Measurements from ENCODE around the gene DNAJA3. TPM values are rescaled to one million over a fixed set of nuclear protein-coding genes. Genes with fewer than 3 reads are reported as not detected.

The DNAJA3 gene
- total and polyA plus RNA-seq, 9 of the 15 experiments (the other 6 are each of a cell fraction or from before 2014, with no cell fraction given) = 8.1 to 105 (median 79.0) TPM

- peaks cover 22% of the 10 kb centered on the region for H3K79me2 ChIP-seq (ENCODE audit: control insufficient read depth, insufficient read depth, low read length)
- intact Hi-C loops (cut with micrococcal nuclease) = loop anchor here (10.0 kb wide), 1 partner anchor 535 kb away; the partner anchor contains the start of gene SEC14L5
- no TSS peak for BruUV-seq (replicated peaks)
- TF ChIP-seq JUNB (CRISPR knock-in tag; conservative IDR thresholded peaks at IDR 0.05) (no peak), SMARCC2 (IDR thresholded peaks at IDR 0.05; ENCODE audit: low read depth) (no peak), LEF1 (IDR thresholded peaks at IDR 0.05) (no peak), CUX1 (CRISPR knock-in tag; IDR thresholded peaks at IDR 0.05) (no peak), ZNF384 (IDR thresholded peaks at IDR 0.05; ENCODE audit: low read depth, low read length) (no peak), RAD51 (IDR thresholded peaks at IDR 0.05; ENCODE audit: borderline replicate concordance, low read depth) (peak; percentile 49; the same call in 1 of the 2 replicates), ETV5 (CRISPR knock-in tag; IDR thresholded peaks at IDR 0.05; ENCODE audit: low read depth) (no peak)
Observed at GRCh38 chr16:4419402-4419959, 6.2 kb upstream of the DNAJA3 start.

More at GRCh38 chr16:4419402-4419959, 6.2 kb upstream of the DNAJA3 start:
- H3K4me1 ChIP-seq (replicated peaks in 1 of 2; ENCODE audit: control insufficient read depth in 2 of 2, insufficient read depth in 2 of 2, low read length in 2 of 2) = peaks cover 17 to 35% of the 10 kb centered on the region in 2 experiments; a peak in 4 of 5 replicates
- 36% methylated on average over 7 of the region's 7 CpGs for WGBS (ENCODE audit: insufficient coverage, low coverage, missing lambda C conversion rate)
- in situ Hi-C loops (cut with MboI) = no loop called here
- no peaks in the 10 kb centered on the region for H3K9me3 ChIP-seq (replicated peaks; ENCODE audit: control insufficient read depth, insufficient read depth, low read depth, low read length)
- H3K27me3 ChIP-seq (ENCODE audit: control insufficient read depth in 2 of 2, insufficient read depth in 2 of 2, low read length in 2 of 2) = no peaks in the 10 kb centered on the region
- no peak for ATAC-seq
- peak overlapping the region in 1 of 2 experiments; percentile 3; a peak in 1 of 4 replicates for H3K9ac ChIP-seq (ENCODE audit: insufficient read depth in 1 of 2, low read depth in 2 of 2, low read length in 2 of 2)
- peak overlapping the region; percentile 68 for H2AFZ ChIP-seq (ENCODE audit: low read depth, low read length)
- H3K36me3 ChIP-seq (ENCODE audit: control insufficient read depth, insufficient read depth, low read length) = peaks cover 3% of the 10 kb centered on the region; the same call in 1 of the 3 replicates
- no peak overlapping the region for H3K4me3 ChIP-seq
- FAIRE-seq = no peak
- ChIA-PET POLR2A (interaction anchor here (0.6 to 1.0 kb wide), 5 partner anchors 9 to 68 kb away, joined by 3 read pairs; partner anchors contain the start of genes NMRAL1 and PAM16), CTCF (ENCODE audit: low intra/inter-chr PET ratio) (no interaction called here)
- H3K9me1 ChIP-seq (ENCODE audit: control insufficient read depth, insufficient read depth, low read length) = no peaks in the 10 kb centered on the region
- no peak overlapping the region for H3K27ac ChIP-seq (ENCODE audit: extremely low read depth, low read depth, low read length)
- H4K20me1 ChIP-seq (replicated peaks; ENCODE audit: control insufficient read depth, insufficient read depth, low read length) = peaks cover 13% of the 10 kb centered on the region
- H3K4me2 ChIP-seq (ENCODE audit: insufficient read depth, low read length) = no peak overlapping the region
- no peak for DNase-seq (ENCODE audit: extremely low read depth in 1 of 4, low spot score in 3 of 4)
